Measurements from ENCODE around the gene COL21A1. TPM values are rescaled to one million over a fixed set of nuclear protein-coding genes. Genes with fewer than 3 reads are reported as not detected.

Gene COL21A1
- total RNA-seq, 1 donor, result 19.2 TPM

DNA sequence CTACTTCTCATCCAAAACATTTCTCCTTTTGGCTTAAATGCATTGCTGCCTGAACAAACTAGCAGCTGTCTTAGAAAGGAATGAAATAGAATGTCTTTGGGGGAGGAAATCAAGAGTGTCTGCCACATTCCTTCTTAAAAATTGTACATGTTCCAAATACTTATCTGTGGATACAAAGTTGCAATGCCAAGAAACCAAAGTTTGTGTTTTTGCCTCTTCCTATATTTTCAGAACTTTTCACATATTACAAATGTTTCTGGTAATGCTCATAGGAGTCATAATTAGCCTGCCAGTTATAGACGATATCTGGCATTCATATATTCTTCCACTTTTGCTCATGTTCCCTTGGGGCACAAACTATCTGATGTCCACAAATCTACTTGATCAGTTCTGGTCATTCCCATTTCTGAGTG lies 206.5 kb downstream of the COL21A1 start:
- peak overlapping the region; percentile 24 for H3K4me3 ChIP-seq (ENCODE audit: insufficient read depth, low read length)

GRCh38 chr6:56040223-56040622 lies 207.2 kb downstream of the COL21A1 start:
- Histone ChIP-seq H3K27ac (ENCODE audit: low read depth, low read length) (peak overlapping the region; percentile 80), H3K27me3 (ENCODE audit: insufficient read depth, low read length) (no peaks in the 10 kb centered on the region), H4K20me1 (ENCODE audit: insufficient read depth, low read length) (no peaks in the 10 kb centered on the region), H3K79me2 (ENCODE audit: insufficient read depth, low read length) (no peaks in the 10 kb centered on the region), H3K36me3 (ENCODE audit: insufficient read depth, low read length) (no peaks in the 10 kb centered on the region), H3K4me3 (ENCODE audit: insufficient read depth, low read length) (peak overlapping the region; percentile 24), H3K4me2 (ENCODE audit: insufficient read depth, low read length) (peak overlapping the region; percentile 70), H2AFZ (ENCODE audit: low read length) (no peak overlapping the region), H3K4me1 (ENCODE audit: insufficient read depth, low read length) (peaks cover 22% of the 10 kb centered on the region), H3K9me3 (ENCODE audit: low read depth, low read length) (no peaks in the 10 kb centered on the region)
- no peak for TF ChIP-seq CTCF (IDR thresholded peaks at IDR 0.05; ENCODE audit: extremely low read depth, low read depth, low read length)
- DNase-seq (ENCODE audit: insufficient read length, low spot score, missing footprints), result no peak

More for the DNA sequence above, 206.5 kb downstream of the COL21A1 start:
- Histone ChIP-seq H3K9me3 (ENCODE audit: low read depth, low read length) (no peaks in the 10 kb centered on the region), H3K27me3 (ENCODE audit: insufficient read depth, low read length) (no peaks in the 10 kb centered on the region), H2AFZ (ENCODE audit: low read length) (no peak overlapping the region), H4K20me1 (ENCODE audit: insufficient read depth, low read length) (no peaks in the 10 kb centered on the region), H3K79me2 (ENCODE audit: insufficient read depth, low read length) (no peaks in the 10 kb centered on the region), H3K4me2 (ENCODE audit: insufficient read depth, low read length) (peak overlapping the region; percentile 70), H3K27ac (ENCODE audit: low read depth, low read length) (peak overlapping the region; percentile 80), H3K4me1 (ENCODE audit: insufficient read depth, low read length) (peaks cover 23% of the 10 kb centered on the region), H3K36me3 (ENCODE audit: insufficient read depth, low read length) (no peaks in the 10 kb centered on the region)
- TF ChIP-seq CTCF (IDR thresholded peaks at IDR 0.05; ENCODE audit: extremely low read depth, low read depth, low read length), result no peak
- DNase-seq (ENCODE audit: insufficient read length, low spot score, missing footprints), result no peak

GRCh38 chr6:56038764-56039163 lies 208.6 kb downstream of the COL21A1 start:
- Histone ChIP-seq H3K79me2 (ENCODE audit: insufficient read depth, low read length) (no peaks in the 10 kb centered on the region), H4K20me1 (ENCODE audit: insufficient read depth, low read length) (no peaks in the 10 kb centered on the region), H3K9me3 (ENCODE audit: low read depth, low read length) (no peaks in the 10 kb centered on the region), H3K4me1 (ENCODE audit: insufficient read depth, low read length) (peaks cover 22% of the 10 kb centered on the region), H3K27me3 (ENCODE audit: insufficient read depth, low read length) (no peaks in the 10 kb centered on the region), H2AFZ (ENCODE audit: low read length) (no peak overlapping the region), H3K4me3 (ENCODE audit: insufficient read depth, low read length) (no peak overlapping the region), H3K27ac (ENCODE audit: low read depth, low read length) (no peak overlapping the region), H3K4me2 (ENCODE audit: insufficient read depth, low read length) (no peak overlapping the region), H3K36me3 (ENCODE audit: insufficient read depth, low read length) (no peaks in the 10 kb centered on the region)
- no peak for TF ChIP-seq CTCF (IDR thresholded peaks at IDR 0.05; ENCODE audit: extremely low read depth, low read depth, low read length)
- DNase-seq (ENCODE audit: insufficient read length, low spot score, missing footprints), result no peak

GRCh38 chr6:56037601-56038000 lies 209.8 kb downstream of the COL21A1 start:
- Histone ChIP-seq H3K27me3 (ENCODE audit: insufficient read depth, low read length) (no peaks in the 10 kb centered on the region), H3K79me2 (ENCODE audit: insufficient read depth, low read length) (no peaks in the 10 kb centered on the region), H3K27ac (ENCODE audit: low read depth, low read length) (no peak overlapping the region), H3K4me3 (ENCODE audit: insufficient read depth, low read length) (no peak overlapping the region), H3K9me3 (ENCODE audit: low read depth, low read length) (no peaks in the 10 kb centered on the region), H3K4me2 (ENCODE audit: insufficient read depth, low read length) (no peak overlapping the region), H4K20me1 (ENCODE audit: insufficient read depth, low read length) (no peaks in the 10 kb centered on the region), H3K36me3 (ENCODE audit: insufficient read depth, low read length) (no peaks in the 10 kb centered on the region), H2AFZ (ENCODE audit: low read length) (no peak overlapping the region), H3K4me1 (ENCODE audit: insufficient read depth, low read length) (peaks cover 22% of the 10 kb centered on the region)
- peak; percentile 37 for TF ChIP-seq CTCF (IDR thresholded peaks at IDR 0.05; ENCODE audit: extremely low read depth, low read depth, low read length)
- no peak for DNase-seq (ENCODE audit: insufficient read length, low spot score, missing footprints)

Data from osteoblast (primary cell).